Nephron (organoid): ENCODE data around the gene GUK1.

Experiments used
- H3K27ac Mint-ChIP-seq, 3 experiments: 2 replicates each; pipeline ENCODE4 v1.8.0; 2020; ENCODE audit warnings: mixed read lengths in 3 of 3, mild to moderate bottlenecking in 2 of 3, moderate library complexity in 1 of 3
- H3K27me3 Mint-ChIP-seq: 2 replicates; pipeline ENCODE4 v1.8.0; 2021; ENCODE audit warnings: low read depth, mild to moderate bottlenecking, moderate library complexity, mixed read lengths
- H3K36me3 Mint-ChIP-seq: 2 replicates; pipeline ENCODE4 v1.8.0; 2020; ENCODE audit warnings: low read depth, mixed read lengths
- H3K4me1 Mint-ChIP-seq: 2 replicates; pipeline ENCODE4 v1.8.0; 2020; ENCODE audit warnings: mixed read lengths
- H3K4me3 Mint-ChIP-seq, 3 experiments: 2 replicates each; pipeline ENCODE4 v1.8.0; 2020; ENCODE audit warnings: mild to moderate bottlenecking in 3 of 3, mixed read lengths in 3 of 3, moderate library complexity in 2 of 3
- H3K9me3 Mint-ChIP-seq: 2 replicates; pipeline ENCODE4 v1.8.0; 2020; ENCODE audit warnings: mixed read lengths
- CTCF ChIP-seq, 3 experiments: fragments of 200-600 bp; sonication (generic); IDR thresholded peaks; one replicate each; pipeline ENCODE4 v1.5.0; 2021; ENCODE audit warnings: antibody characterized with exemption in 3 of 3; ENCODE audit not compliant: unreplicated experiment in 3 of 3

GUK1 gene

DNA sequence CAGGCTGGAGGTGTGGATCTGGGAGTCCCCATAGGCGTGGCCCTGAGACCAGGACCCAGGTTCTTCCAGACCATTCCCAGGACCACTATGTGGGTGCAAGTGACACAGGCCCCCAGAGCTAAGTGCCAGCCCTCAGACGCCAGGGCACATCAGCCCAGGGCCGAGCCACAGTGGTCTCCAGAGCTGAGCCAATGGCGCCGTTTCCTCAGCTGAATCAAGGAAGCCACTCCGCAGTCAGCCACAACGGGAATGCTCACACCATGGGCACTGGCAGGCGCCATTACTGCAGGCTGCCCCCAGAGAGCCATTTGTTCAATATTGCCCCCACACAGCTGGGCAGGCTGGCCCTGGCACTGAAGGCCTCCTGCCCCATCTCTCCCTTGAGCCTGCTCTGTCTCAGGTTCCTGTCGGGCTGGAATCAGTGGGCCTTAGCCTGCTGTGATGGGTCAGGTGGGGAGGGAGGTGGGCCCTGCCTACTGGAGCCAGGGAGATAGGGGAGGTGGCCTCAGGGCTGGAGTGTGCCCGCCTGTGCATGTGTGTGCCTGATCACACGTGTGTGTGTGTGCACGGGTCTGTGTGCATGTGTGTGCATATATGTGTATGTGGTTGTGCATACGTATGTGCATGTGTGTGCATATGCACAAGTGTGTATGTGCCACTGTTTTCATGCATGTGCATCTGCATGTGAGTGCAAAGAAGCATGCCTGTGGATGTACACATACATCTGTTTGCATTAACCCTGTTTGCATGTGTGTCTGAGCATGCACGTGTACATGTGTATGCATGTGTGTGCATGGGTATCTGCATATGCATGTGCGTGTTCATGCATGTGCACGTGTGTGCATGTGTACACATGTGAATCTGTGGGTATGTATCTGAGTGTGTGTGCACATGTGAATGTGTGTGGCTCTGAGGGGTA lies 15.8 kb downstream of the GUK1 start:
- Mint-ChIP-seq H3K27ac (no peak overlapping the region), H3K4me1 (no peaks in the 10 kb centered on the region), H3K4me3 (no peak overlapping the region), H3K9me3 (no peaks in the 10 kb centered on the region), H3K36me3 (no peaks in the 10 kb centered on the region), H3K27me3 (no peaks in the 10 kb centered on the region)
- TF ChIP-seq CTCF (IDR thresholded peaks at IDR 0.05; ENCODE audit: unreplicated experiment in 3 of 3) = no peak

DNA sequence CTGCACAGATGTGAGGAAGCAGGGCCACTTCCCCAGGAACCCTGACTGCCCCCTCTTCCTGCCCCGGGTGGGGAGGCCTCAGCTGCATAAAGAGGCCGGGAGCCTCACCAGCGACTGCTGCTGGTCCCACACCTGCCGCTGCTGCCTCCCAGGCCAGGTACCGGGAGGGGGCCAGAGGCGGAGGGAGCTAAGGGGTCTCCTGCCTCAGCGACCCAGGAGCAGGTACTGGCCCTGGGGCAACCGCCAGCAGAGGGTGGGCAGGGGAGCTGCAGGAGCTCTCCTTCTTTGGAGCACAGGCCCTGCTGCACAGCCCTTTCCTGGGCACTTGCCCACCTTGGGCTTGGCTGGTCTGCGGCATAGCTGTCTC lies 16.4 kb downstream of the GUK1 start:
- H3K4me1 Mint-ChIP-seq = peaks cover 2% of the 10 kb centered on the region
- no peak overlapping the region for H3K4me3 Mint-ChIP-seq
- no peaks in the 10 kb centered on the region for H3K9me3 Mint-ChIP-seq
- no peak for TF ChIP-seq CTCF (IDR thresholded peaks at IDR 0.05; ENCODE audit: unreplicated experiment in 3 of 3)
- no peak overlapping the region for H3K27ac Mint-ChIP-seq
- no peaks in the 10 kb centered on the region for H3K36me3 Mint-ChIP-seq
- no peaks in the 10 kb centered on the region for H3K27me3 Mint-ChIP-seq

DNA sequence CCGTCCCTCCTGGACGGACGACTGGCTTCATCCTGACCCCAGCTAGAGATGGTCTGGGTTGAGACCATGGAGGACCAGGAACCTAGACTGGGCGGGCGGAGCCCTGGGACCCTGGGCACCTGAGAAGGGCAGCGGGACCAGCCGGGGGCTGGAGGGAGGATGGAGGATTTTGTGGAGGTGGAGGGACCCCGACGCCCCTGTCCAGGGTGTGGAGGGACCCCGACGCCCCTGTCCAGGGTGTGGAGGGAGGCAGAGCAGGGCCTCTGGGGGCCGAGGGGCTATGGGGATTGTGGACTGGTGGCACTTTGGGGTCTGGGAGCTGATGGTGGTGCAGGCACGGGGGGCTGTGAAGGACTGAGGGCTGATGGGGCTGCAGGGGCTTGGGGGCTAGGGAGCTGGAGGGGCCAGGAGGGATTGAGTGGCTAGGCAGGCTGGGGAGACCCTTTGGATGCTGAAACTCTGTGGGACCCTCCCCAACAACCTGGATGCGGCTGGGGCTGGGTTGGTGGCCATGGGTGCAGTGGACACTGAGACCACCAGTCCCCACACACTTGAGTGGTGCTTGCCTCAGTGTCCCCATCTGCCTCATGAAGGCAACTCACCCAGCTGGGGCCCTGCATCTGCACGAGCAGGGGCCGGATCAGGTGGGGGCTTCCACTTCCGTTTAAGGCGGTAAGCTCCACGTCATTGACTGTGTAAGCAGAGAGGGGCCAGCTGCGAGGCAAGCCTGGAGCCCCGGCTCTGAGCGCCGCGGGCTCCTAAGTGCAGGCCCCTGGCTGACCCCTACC lies 17.1 kb downstream of the GUK1 start:
- H3K9me3 Mint-ChIP-seq = no peaks in the 10 kb centered on the region
- no peak overlapping the region for H3K27ac Mint-ChIP-seq
- H3K27me3 Mint-ChIP-seq = no peaks in the 10 kb centered on the region
- no peak overlapping the region for H3K4me3 Mint-ChIP-seq
- peaks cover 8% of the 10 kb centered on the region for H3K4me1 Mint-ChIP-seq
- H3K36me3 Mint-ChIP-seq = no peaks in the 10 kb centered on the region
- TF ChIP-seq CTCF (IDR thresholded peaks at IDR 0.05; ENCODE audit: unreplicated experiment in 3 of 3) = no peak

DNA sequence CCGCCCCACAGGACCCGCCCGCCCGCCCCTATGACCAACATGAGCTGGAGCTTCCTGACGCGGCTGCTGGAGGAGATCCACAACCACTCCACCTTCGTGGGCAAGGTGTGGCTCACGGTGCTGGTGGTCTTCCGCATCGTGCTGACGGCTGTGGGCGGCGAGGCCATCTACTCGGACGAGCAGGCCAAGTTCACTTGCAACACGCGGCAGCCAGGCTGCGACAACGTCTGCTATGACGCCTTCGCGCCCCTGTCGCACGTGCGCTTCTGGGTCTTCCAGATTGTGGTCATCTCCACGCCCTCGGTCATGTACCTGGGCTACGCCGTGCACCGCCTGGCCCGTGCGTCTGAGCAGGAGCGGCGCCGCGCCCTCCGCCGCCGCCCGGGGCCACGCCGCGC lies 17.6 kb downstream of the GUK1 start:
- no peaks in the 10 kb centered on the region for H3K36me3 Mint-ChIP-seq
- no peak overlapping the region for H3K4me3 Mint-ChIP-seq
- no peaks in the 10 kb centered on the region for H3K27me3 Mint-ChIP-seq
- no peak overlapping the region for H3K27ac Mint-ChIP-seq
- TF ChIP-seq CTCF (IDR thresholded peaks at IDR 0.05; ENCODE audit: unreplicated experiment in 3 of 3) = no peak
- H3K9me3 Mint-ChIP-seq = no peaks in the 10 kb centered on the region
- peaks cover 10% of the 10 kb centered on the region for H3K4me1 Mint-ChIP-seq

DNA sequence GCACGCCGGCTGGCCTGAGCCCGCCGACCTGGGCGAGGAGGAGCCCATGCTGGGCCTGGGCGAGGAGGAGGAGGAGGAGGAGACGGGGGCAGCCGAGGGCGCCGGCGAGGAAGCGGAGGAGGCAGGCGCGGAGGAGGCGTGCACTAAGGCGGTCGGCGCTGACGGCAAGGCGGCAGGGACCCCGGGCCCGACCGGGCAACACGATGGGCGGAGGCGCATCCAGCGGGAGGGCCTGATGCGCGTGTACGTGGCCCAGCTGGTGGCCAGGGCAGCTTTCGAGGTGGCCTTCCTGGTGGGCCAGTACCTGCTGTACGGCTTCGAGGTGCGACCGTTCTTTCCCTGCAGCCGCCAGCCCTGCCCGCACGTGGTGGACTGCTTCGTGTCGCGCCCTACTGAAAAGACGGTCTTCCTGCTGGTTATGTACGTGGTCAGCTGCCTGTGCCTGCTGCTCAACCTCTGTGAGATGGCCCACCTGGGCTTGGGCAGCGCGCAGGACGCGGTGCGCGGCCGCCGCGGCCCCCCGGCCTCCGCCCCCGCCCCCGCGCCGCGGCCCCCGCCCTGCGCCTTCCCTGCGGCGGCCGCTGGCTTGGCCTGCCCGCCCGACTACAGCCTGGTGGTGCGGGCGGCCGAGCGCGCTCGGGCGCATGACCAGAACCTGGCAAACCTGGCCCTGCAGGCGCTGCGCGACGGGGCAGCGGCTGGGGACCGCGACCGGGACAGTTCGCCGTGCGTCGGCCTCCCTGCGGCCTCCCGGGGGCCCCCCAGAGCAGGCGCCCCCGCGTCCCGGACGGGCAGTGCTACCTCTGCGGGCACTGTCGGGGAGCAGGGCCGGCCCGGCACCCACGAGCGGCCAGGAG lies 18.3 kb downstream of the GUK1 start:
- Mint-ChIP-seq H3K4me1 (peaks cover 10% of the 10 kb centered on the region), H3K4me3 (no peak overlapping the region), H3K27me3 (no peaks in the 10 kb centered on the region), H3K36me3 (no peaks in the 10 kb centered on the region), H3K9me3 (no peaks in the 10 kb centered on the region), H3K27ac (no peak overlapping the region)
- TF ChIP-seq CTCF (IDR thresholded peaks at IDR 0.05; ENCODE audit: unreplicated experiment in 3 of 3) = no peak
